Activated CD4-positive, alpha-beta memory T cell treated with anti-CD3 and anti-CD28 coated beads for 36 hours (primary cell): ENCODE data around the gene SH3RF3. TPM values are rescaled to one million over a fixed set of nuclear protein-coding genes. Genes with fewer than 3 reads are reported as not detected.
"Not testable (repeated sequence)": the region's sequence is repeated elsewhere in the genome, so short reads cannot be mapped to it uniquely, and the experiment has no call there.

Experiments
- CTCF ChIA-PET: fragments of 350-600 bp; sonication (Branson Sonifier 250); formaldehyde crosslinking; loops from one replicate; lab custom pipeline; 2021; ENCODE audit warnings: antibody characterized with exemption, inconsistent platforms; lab: Charles Lee
- POLR2A ChIA-PET: fragments of 350-600 bp; sonication (Branson Sonifier 250); formaldehyde crosslinking; loops from one replicate; lab custom pipeline; 2021; ENCODE audit warnings: antibody characterized with exemption; lab: Charles Lee
- DNase-seq: peaks from one replicate; pipeline ENCODE4 v3.0.0-alpha.2; 2020
- H3K27ac Mint-ChIP-seq: one replicate; pipeline ENCODE4 v1.8.0; 2021; ENCODE audit warnings: mixed read lengths
- H3K27me3 Mint-ChIP-seq: one replicate; pipeline ENCODE4 v1.8.0; 2021; ENCODE audit warnings: mixed read lengths
- H3K36me3 Mint-ChIP-seq: one replicate; pipeline ENCODE4 v1.8.0; 2021; ENCODE audit warnings: mixed read lengths
- H3K4me1 Mint-ChIP-seq: one replicate; pipeline ENCODE4 v1.8.0; 2021; ENCODE audit warnings: low read depth, mixed read lengths
- H3K4me3 Mint-ChIP-seq: one replicate; pipeline ENCODE4 v1.8.0; 2021; ENCODE audit warnings: mild to moderate bottlenecking, mixed read lengths
- H3K9me3 Mint-ChIP-seq: one replicate; pipeline ENCODE4 v1.8.0; 2021; ENCODE audit warnings: mixed read lengths
- intact Hi-C: fragments of 100-400 bp; cut with micrococcal nuclease; formaldehyde crosslinking; loops from one replicate; pipeline ENCODE4 v1.15.1; 2023
- microRNA-seq: library from miRNA; unstranded; fragments of <30 nt; microRNA quantifications from one replicate; pipeline ENCODE4 v1.2.0, GENCODE V29; 2022; ENCODE audit warnings: borderline number of aligned reads, borderline microRNAs expressed, borderline replicate concordance
- total RNA-seq, 2 experiments: library from RNA; stranded (reverse); gene quantifications; one replicate each; pipeline ENCODE4 v1.2.3, GENCODE V29; 2021

SH3RF3 gene
- total RNA-seq, 2 experiments from 2014 or later = 0.33 to 0.34 TPM

DNA sequence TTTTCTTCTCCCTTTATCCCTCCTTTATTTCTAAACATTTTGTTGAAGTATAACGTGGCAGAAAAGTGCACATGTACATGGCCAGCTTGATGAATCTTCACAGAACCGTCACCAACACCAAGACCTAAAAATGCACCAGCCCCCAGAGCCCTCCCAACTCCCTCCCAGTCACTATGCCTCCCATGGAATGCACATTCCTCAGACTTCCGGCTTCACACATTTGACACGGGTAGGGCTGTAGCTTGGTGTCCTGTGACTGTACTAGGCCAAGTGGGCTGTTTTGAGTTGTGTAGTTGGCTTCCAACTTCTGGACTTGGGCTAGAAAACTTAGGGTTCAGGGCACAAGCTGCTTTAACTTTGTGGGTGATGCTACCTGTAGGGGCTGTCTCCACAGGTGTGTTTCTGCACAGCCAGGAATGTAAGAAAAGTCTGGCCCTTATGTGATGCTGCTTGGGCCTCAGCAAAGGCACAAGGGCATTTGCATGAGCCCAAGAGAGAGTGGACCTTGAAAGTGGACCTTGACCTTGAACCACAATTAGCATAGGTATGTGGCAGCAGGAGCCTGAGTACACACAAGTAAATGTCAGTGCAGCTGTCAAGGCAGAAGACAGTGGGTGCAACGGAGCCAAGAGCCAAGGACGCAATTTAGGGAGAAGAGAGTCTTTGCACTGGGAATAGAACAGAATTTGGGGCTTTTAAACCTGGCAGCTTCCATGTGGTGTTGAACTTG, 406.4 kb downstream of the SH3RF3 start:
- Mint-ChIP-seq H3K4me3 (no peak overlapping the region), H3K27me3 (peaks cover 9% of the 10 kb centered on the region), H3K4me1 (no peaks in the 10 kb centered on the region), H3K36me3 (no peaks in the 10 kb centered on the region), H3K27ac (no peak overlapping the region), H3K9me3 (no peaks in the 10 kb centered on the region)
- no peak for DNase-seq
- ChIA-PET POLR2A (no interaction called here), CTCF (no interaction called here)
- intact Hi-C loops = no loop called here

DNA sequence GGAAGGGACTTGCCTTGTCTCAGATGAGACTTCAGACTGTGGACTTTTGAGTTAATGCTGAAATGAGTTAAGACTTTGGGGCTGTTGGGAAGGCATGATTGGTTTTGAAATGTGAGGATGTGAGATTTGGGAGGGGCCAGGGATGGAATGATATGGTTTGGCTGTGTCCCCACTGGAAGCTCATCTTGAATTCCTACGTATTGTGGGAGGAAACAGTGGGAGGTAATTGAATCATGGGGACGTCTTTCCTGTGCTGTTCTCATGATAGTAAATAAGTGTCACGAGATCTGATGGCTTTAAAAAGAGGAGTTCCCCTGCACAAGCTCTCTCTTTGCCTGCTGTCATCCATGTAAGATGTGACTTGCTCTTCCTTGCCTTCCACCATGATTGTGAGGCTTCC, 407.6 kb downstream of the SH3RF3 start:
- H3K36me3 Mint-ChIP-seq, H3K4me1 Mint-ChIP-seq, H3K27ac Mint-ChIP-seq, DNase-seq, intact Hi-C loops, H3K27me3 Mint-ChIP-seq, H3K9me3 Mint-ChIP-seq, POLR2A ChIA-PET, H3K4me3 Mint-ChIP-seq: not testable (repeated sequence)
- CTCF ChIA-PET = interaction anchor here (0.6 kb wide), 1 partner anchor 24 kb away, joined by 3 read pairs; no protein-coding TSS in a partner anchor

DNA sequence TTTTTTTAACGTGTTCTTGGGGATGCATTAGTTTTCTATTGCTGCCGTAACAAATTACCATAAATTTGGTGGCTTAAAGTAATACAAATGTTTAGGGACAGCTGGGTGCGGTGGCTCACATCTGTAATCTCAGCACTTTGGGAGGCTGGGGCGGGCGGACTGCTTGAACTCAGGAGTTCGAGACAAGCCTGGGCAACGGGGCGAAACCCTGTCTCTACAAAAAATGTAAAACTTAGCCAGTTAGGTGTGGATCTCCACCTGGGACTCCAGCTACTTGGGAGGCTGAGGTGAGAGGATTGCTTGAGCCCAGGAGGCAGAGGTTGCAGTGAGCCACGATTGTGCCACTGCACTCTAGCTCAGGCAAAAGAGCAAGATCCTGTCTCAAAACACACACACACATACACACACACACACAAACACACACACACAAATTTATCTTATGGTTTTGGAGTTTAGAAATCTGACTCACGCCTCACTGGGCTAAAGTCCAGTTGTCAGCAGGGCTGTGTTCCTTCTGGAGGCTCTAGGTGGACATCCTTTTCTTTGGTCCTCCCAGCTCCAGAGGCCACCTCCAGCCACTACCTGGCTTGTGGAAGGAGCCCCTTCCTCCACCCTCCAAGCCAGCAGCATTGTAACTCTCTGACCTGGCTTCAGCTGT, 408.7 kb downstream of the SH3RF3 start:
- Mint-ChIP-seq H3K36me3 (no peaks in the 10 kb centered on the region), H3K4me1 (no peaks in the 10 kb centered on the region), H3K27me3 (peaks cover 7% of the 10 kb centered on the region), H3K4me3 (no peak overlapping the region), H3K27ac (no peak overlapping the region), H3K9me3 (no peaks in the 10 kb centered on the region)
- no peak for DNase-seq
- CTCF ChIA-PET = no interaction called here
- POLR2A ChIA-PET = no interaction called here
- intact Hi-C loops = no loop called here

DNA sequence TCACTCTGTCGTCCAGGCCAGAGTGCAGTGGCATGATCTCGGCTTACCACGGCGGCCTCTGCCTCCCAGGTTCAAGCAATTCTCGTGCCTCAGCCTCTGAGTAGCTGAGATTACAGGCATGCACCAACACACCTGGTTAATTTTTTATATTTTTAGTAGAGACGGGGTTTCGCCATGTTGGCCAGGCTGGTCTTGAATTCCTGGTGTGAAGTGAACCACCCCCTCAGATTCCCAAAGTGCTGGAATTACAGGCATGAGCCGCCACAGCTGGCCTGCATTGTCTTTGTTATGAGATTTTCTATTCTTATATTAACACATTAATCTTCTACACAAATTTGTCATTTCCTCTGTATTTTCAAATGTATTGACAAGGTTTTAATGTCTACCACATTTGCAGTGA, 409.5 kb downstream of the SH3RF3 start:
- Mint-ChIP-seq H3K9me3 (no peaks in the 10 kb centered on the region), H3K27me3 (peaks cover 7% of the 10 kb centered on the region), H3K36me3 (no peaks in the 10 kb centered on the region), H3K4me1 (no peaks in the 10 kb centered on the region), H3K27ac (no peak overlapping the region), H3K4me3 (no peak overlapping the region)
- CTCF ChIA-PET = no interaction called here
- no peak for DNase-seq
- POLR2A ChIA-PET = no interaction called here
- intact Hi-C loops = no loop called here

DNA sequence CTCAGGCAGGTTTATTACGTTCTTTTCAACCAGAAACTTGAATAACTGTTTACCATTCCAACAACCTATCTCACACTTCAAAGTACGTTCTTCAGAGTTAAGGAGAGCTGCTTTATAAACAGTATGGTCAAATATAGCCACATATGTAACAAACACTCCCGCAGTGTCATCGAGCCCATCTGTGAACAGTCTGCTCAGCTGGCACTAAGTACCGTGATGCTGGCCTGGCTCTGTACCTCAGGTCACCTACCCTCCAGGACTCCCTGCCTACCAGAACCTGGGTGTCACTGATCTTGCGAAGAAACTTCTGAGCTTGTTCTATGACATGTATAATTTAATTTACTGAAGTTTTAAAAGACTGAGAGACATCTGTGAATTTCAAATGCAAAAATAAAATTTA, 413.4 kb downstream of the SH3RF3 start:
- no peak overlapping the region for H3K27ac Mint-ChIP-seq
- no peaks in the 10 kb centered on the region for H3K4me1 Mint-ChIP-seq
- intact Hi-C loops = loop anchor here (10.0 kb wide), 1 partner anchor 172 kb away; no protein-coding TSS in a partner anchor
- ChIA-PET CTCF (interaction anchor here (1.1 to 1.5 kb wide), 2 partner anchors 9 to 32 kb away, joined by 4 read pairs; no protein-coding TSS in a partner anchor), POLR2A (no interaction called here)
- no peak for DNase-seq
- H3K36me3 Mint-ChIP-seq = no peaks in the 10 kb centered on the region
- H3K4me3 Mint-ChIP-seq = no peak overlapping the region
- H3K27me3 Mint-ChIP-seq = no peaks in the 10 kb centered on the region
- no peaks in the 10 kb centered on the region for H3K9me3 Mint-ChIP-seq

DNA sequence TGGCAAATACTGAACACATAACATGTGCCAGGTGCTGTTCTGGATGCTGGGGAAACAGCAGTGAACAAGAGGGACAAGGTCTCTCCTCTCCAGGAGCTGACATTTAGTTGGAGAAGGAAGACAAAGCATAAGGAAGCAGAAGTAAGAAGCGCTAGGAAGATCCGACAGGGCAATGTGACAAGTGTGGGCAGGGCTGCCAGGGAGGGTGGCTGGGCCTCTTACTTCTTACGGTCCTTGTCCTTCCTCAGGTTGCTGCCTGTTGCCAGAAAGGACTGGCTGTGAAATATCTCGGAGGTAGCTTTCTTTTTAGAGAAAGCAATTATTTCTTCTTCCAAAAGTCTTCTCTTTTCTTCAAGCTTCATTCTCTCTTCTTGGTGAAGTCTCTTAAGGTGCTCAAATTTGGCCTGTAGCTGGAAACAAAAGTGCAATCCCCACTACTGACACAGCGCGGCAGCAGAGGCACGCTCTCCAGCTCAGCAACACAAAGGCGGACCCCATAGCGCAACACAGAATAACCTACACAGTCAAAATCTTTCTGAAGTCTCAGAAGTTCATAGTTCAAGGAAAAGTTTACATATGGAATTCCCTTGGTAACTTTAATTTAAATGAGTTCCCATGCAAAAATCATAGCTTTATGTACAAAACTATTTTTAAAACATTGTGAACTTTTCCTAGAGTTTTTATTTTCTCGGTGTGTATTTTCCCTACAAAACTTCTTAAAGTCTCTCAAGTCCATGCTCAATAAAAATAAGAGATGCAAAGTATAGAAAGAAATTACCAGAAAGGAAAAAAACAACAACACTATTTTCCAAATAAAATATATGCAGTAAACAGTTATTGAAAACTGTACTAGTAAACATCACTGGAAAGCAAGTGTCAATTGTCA, 417.1 kb downstream of the SH3RF3 start:
- intact Hi-C loops = loop anchor here (1.0 to 10.0 kb wide), 3 partner anchors 117 to 190 kb away; no protein-coding TSS in a partner anchor
- Mint-ChIP-seq H3K9me3 (no peaks in the 10 kb centered on the region), H3K27ac (no peak overlapping the region), H3K4me1 (no peaks in the 10 kb centered on the region), H3K36me3 (no peaks in the 10 kb centered on the region), H3K27me3 (no peaks in the 10 kb centered on the region), H3K4me3 (no peak overlapping the region)
- POLR2A ChIA-PET = no interaction called here
- peak; percentile 72 for DNase-seq
- CTCF ChIA-PET = interaction anchor here (0.6 to 3.1 kb wide), 23 partner anchors 13 to 189 kb away, joined by 3 to 33 read pairs (median 4); no protein-coding TSS in a partner anchor

DNA sequence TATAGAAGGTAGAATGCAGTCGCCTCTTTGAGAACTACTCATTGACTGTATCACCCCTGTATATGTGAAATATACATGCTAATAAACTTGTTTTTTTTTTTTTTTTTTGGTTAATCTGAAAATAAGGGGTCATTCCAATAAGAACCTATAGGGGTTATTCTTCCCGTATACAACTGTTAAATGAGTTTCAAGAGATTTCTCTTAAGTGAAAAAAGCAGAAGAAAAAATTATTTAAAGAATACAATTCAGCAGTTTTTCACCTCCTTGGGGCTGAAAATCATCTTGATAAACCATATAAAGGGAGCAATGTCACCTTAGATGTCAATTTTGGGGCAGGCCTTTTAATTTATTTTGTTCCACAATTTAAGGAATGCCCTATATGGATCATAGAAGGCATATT, 418.3 kb downstream of the SH3RF3 start:
- DNase-seq = no peak
- intact Hi-C loops = loop anchor here (10.0 kb wide), 1 partner anchor 168 kb away; no protein-coding TSS in a partner anchor
- Mint-ChIP-seq H3K4me3 (no peak overlapping the region), H3K27me3 (no peaks in the 10 kb centered on the region), H3K4me1 (no peaks in the 10 kb centered on the region), H3K9me3 (no peaks in the 10 kb centered on the region), H3K27ac (no peak overlapping the region), H3K36me3 (no peaks in the 10 kb centered on the region)
- POLR2A ChIA-PET = no interaction called here
- CTCF ChIA-PET = interaction anchor here (0.7 to 3.1 kb wide), 11 partner anchors 12 to 189 kb away, joined by 3 to 33 read pairs (median 4); no protein-coding TSS in a partner anchor

DNA sequence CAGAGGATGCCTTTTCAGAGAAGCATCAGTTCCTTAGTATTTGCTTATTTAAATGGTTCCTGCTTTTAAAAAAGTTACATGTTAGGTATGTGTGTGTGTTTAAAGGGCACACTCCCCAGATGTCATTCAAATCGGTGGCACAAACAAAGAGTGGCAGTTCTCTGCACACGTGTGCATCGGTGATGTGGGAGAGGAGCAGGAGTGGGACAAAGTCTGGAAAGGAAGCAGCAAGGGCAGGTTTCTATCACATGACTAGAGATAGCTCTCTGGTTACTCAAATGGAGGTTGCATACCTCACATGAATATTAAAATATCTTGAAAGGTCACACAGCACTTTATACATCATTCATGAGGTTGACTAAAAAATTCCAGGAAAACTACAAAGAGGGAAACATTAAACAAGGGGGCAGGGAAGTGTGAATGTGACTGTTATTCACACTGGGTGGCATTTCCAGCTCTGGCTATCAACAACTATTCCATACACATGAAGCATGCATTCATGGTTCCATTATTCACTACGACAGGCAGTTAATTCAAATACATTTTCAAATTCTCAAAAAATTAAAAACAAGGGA, 420.1 kb downstream of the SH3RF3 start:
- H3K4me1 Mint-ChIP-seq = no peaks in the 10 kb centered on the region
- H3K27me3 Mint-ChIP-seq = no peaks in the 10 kb centered on the region
- no peak overlapping the region for H3K27ac Mint-ChIP-seq
- ChIA-PET POLR2A (no interaction called here), CTCF (no interaction called here)
- H3K36me3 Mint-ChIP-seq = no peaks in the 10 kb centered on the region
- no peak for DNase-seq
- H3K9me3 Mint-ChIP-seq = no peaks in the 10 kb centered on the region
- intact Hi-C loops = loop anchor here (10.0 kb wide), 1 partner anchor 166 kb away; no protein-coding TSS in a partner anchor
- no peak overlapping the region for H3K4me3 Mint-ChIP-seq

Small RNA genes lying within 50 kb of the gene (microRNA-seq; reads per million reads assigned to microRNA genes)
- gene MIR4265 (not detected), gene MIR4266 (not detected)

Other genes with a start within 250 kb of the SH3RF3 start
- gene EDAR, start 140.0 kb upstream of the SH3RF3 start, total RNA-seq = under 1 TPM; 0.31 to 0.36 TPM